Calu3 (cell line): Measurements from ENCODE around the gene OR10H4. TPM values are rescaled to one million over a fixed set of nuclear protein-coding genes. Genes with fewer than 3 reads are reported as not detected.

Source experiments
- BruUV-seq: library from RNA; stranded (reverse); fragments of 400-500 nt; replicated peaks from 2 replicates; lab custom pipeline; 2021; lab: Mats Ljungman, UMichigan
- CTCF ChIA-PET: fragments of 300-600 bp; sonication (Branson Sonifier 250); formaldehyde crosslinking; loops from one replicate; lab custom pipeline; 2022; ENCODE audit warnings: antibody characterized with exemption; lab: Charles Lee
- DNase-seq: peaks from one replicate; pipeline ENCODE4 v3.0.0; 2022
- H3K27ac Mint-ChIP-seq: one replicate; pipeline ENCODE4 v1.8.0; 2022; ENCODE audit warnings: mixed read lengths; ENCODE audit not compliant: unreplicated experiment
- H3K27me3 Mint-ChIP-seq: one replicate; pipeline ENCODE4 v1.8.0; 2022; ENCODE audit warnings: mixed read lengths; ENCODE audit not compliant: unreplicated experiment
- H3K36me3 Mint-ChIP-seq: one replicate; pipeline ENCODE4 v1.8.0; 2022; ENCODE audit warnings: mild to moderate bottlenecking, moderate library complexity, mixed read lengths; ENCODE audit not compliant: insufficient read depth, unreplicated experiment
- H3K4me1 Mint-ChIP-seq: one replicate; pipeline ENCODE4 v1.8.0; 2022; ENCODE audit warnings: mild to moderate bottlenecking, low read depth, mixed read lengths; ENCODE audit not compliant: unreplicated experiment
- H3K4me3 Mint-ChIP-seq: one replicate; pipeline ENCODE4 v1.8.0; 2022; ENCODE audit warnings: mild to moderate bottlenecking, low read depth, moderate library complexity, mixed read lengths; ENCODE audit not compliant: unreplicated experiment
- H3K9me3 Mint-ChIP-seq: one replicate; pipeline ENCODE4 v1.8.0; 2022; ENCODE audit warnings: low read depth, mixed read lengths; ENCODE audit not compliant: unreplicated experiment
- intact Hi-C: fragments of 100-400 bp; cut with micrococcal nuclease; formaldehyde crosslinking; loops from one replicate; pipeline ENCODE4 v1.10.0; 2022; ENCODE audit not compliant: unreplicated experiment
- total RNA-seq: library from RNA; stranded (reverse); gene quantifications from 2 replicates; pipeline ENCODE4 v1.2.3, GENCODE V29; 2022
- TF ChIP-seq, protein P1 (sequence below): fragments of 200-600 bp; IDR thresholded peaks from one replicate; pipeline ENCODE4 v1.8.0; 2022; ENCODE audit warnings: antibody characterized with exemption; ENCODE audit not compliant: unreplicated experiment

Gene OR10H4
- total RNA-seq, 1 experiment from 2014 or later, result not detected

GRCh38 chr19:15989889-15990288 lies 41.1 kb downstream of the OR10H4 start:
- DNase-seq, result no peak
- peaks cover 7% of the 10 kb centered on the region for H3K4me1 Mint-ChIP-seq
- TF ChIP-seq, protein P1, sequence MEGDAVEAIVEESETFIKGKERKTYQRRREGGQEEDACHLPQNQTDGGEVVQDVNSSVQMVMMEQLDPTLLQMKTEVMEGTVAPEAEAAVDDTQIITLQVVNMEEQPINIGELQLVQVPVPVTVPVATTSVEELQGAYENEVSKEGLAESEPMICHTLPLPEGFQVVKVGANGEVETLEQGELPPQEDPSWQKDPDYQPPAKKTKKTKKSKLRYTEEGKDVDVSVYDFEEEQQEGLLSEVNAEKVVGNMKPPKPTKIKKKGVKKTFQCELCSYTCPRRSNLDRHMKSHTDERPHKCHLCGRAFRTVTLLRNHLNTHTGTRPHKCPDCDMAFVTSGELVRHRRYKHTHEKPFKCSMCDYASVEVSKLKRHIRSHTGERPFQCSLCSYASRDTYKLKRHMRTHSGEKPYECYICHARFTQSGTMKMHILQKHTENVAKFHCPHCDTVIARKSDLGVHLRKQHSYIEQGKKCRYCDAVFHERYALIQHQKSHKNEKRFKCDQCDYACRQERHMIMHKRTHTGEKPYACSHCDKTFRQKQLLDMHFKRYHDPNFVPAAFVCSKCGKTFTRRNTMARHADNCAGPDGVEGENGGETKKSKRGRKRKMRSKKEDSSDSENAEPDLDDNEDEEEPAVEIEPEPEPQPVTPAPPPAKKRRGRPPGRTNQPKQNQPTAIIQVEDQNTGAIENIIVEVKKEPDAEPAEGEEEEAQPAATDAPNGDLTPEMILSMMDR, result no peak
- no peak overlapping the region for H3K4me3 Mint-ChIP-seq
- H3K27me3 Mint-ChIP-seq, result peaks cover 37% of the 10 kb centered on the region
- no peak overlapping the region for H3K27ac Mint-ChIP-seq
- intact Hi-C loops, result no loop called here
- peaks cover 6% of the 10 kb centered on the region for H3K9me3 Mint-ChIP-seq
- CTCF ChIA-PET, result no interaction called here
- H3K36me3 Mint-ChIP-seq, result no peaks in the 10 kb centered on the region
- no TSS peak for BruUV-seq

- Mint-ChIP-seq H3K36me3 (no peaks in the 10 kb centered on the region), H3K9me3 (peaks cover 6% of the 10 kb centered on the region), H3K4me1 (peaks cover 7% of the 10 kb centered on the region), H3K27me3 (peaks cover 37% of the 10 kb centered on the region), H3K27ac (no peak overlapping the region), H3K4me3 (no peak overlapping the region)
- intact Hi-C loops, result no loop called here
- TF ChIP-seq, protein P1, result no peak
- CTCF ChIA-PET, result no interaction called here
- no TSS peak for BruUV-seq
- no peak for DNase-seq
Observed at GRCh38 chr19:15991602-15992001, 42.8 kb downstream of the OR10H4 start.

GRCh38 chr19:15992014-15992413 lies 43.2 kb downstream of the OR10H4 start:
- H3K4me3 Mint-ChIP-seq, result no peak overlapping the region
- H3K9me3 Mint-ChIP-seq, result peaks cover 6% of the 10 kb centered on the region
- H3K4me1 Mint-ChIP-seq, result peaks cover 7% of the 10 kb centered on the region
- no TSS peak for BruUV-seq
- CTCF ChIA-PET, result no interaction called here
- H3K27ac Mint-ChIP-seq, result no peak overlapping the region
- TF ChIP-seq, protein P1, result no peak
- intact Hi-C loops, result no loop called here
- H3K36me3 Mint-ChIP-seq, result no peaks in the 10 kb centered on the region
- H3K27me3 Mint-ChIP-seq, result peaks cover 37% of the 10 kb centered on the region
- DNase-seq, result no peak

GRCh38 chr19:15995536-15995935 lies 46.7 kb downstream of the OR10H4 start:
- peaks cover 9% of the 10 kb centered on the region for H3K4me1 Mint-ChIP-seq
- H3K36me3 Mint-ChIP-seq, result no peaks in the 10 kb centered on the region
- no peak overlapping the region for H3K27ac Mint-ChIP-seq
- no peak overlapping the region for H3K4me3 Mint-ChIP-seq
- TF ChIP-seq, protein P1, result no peak
- peaks cover 6% of the 10 kb centered on the region for H3K9me3 Mint-ChIP-seq
- CTCF ChIA-PET, result no interaction called here
- no TSS peak for BruUV-seq
- intact Hi-C loops, result no loop called here
- no peak for DNase-seq
- H3K27me3 Mint-ChIP-seq, result peaks cover 27% of the 10 kb centered on the region
